HepG2 (cell line): Measurements from ENCODE around the gene KRTAP4-7. TPM values are rescaled to one million over a fixed set of nuclear protein-coding genes. Genes with fewer than 3 reads are reported as not detected.
"Not testable (repeated sequence)": the region's sequence is repeated elsewhere in the genome, so short reads cannot be mapped to it uniquely, and the experiment has no call there.

Source experiments
- ATAC-seq: fragments of 200-7000 bp; cut with Tn5 transposase; 3 replicates; pipeline ENCODE4 v1.9.1; 2020; ENCODE audit warnings: mild to moderate bottlenecking, moderate library complexity
- BruUV-seq: library from RNA; stranded (reverse); fragments of 400-500 nt; replicated peaks from 2 replicates; lab custom pipeline; 2021; lab: Mats Ljungman, UMichigan
- CTCF ChIA-PET: fragments of 300-600 bp; formaldehyde crosslinking; extraction: SDS; loops from one replicate; lab custom pipeline; 2021; ENCODE audit warnings: low total read pairs, inconsistent platforms, low intra/inter-chr PET ratio; lab: Yijun Ruan, JAX
- POLR2A ChIA-PET: fragments of 350-600 bp; sonication (Branson Sonifier 250); formaldehyde crosslinking; loops from one replicate; lab custom pipeline; 2020; ENCODE audit warnings: antibody characterized with exemption, inconsistent platforms; lab: Yijun Ruan, JAX
- DNase-seq: peaks from one replicate; pipeline ENCODE4 v3.0.0-alpha.2; 2015; ENCODE audit warnings: low spot score
- FAIRE-seq: peaks from 3 replicates; lab custom pipeline; 2011; peaks lifted over from hg19 to GRCh38; lab: Jason Lieb, UNC
- H2AFZ ChIP-seq: one replicate; pipeline ENCODE4 v1.6.1; 2011; ENCODE audit warnings: low read length, inconsistent platforms
- H3K27ac ChIP-seq: fragments of 300-600 bp; 3 replicates; pipeline ENCODE4 v1.8.0; 2011; ENCODE audit warnings: mixed run types, mild to moderate bottlenecking, mixed read lengths, low read length, inconsistent platforms; ENCODE audit not compliant: insufficient read depth; ENCODE audit errors: extremely low read length
- H3K27me3 ChIP-seq, 2 experiments: fragments of 200-600 bp in 1 of 2; 2 replicates in 1 of 2; 3 replicates in 1 of 2; pipeline versions ENCODE4 v1.6.0 to v1.8.0; 2011; ENCODE audit warnings: low read length in 2 of 2, mild to moderate bottlenecking in 2 of 2, moderate library complexity in 2 of 2, inconsistent platforms in 1 of 2; ENCODE audit not compliant: insufficient read depth in 2 of 2, control insufficient read depth in 1 of 2
- H3K36me3 ChIP-seq, 2 experiments: fragments of 200-600 bp in 1 of 2; replicated peaks in 1 of 2; 2 replicates in 1 of 2; 3 replicates in 1 of 2; pipeline versions ENCODE4 v1.5.1 to v1.8.0; 2011; ENCODE audit warnings: low read length in 2 of 2, inconsistent platforms in 1 of 2; ENCODE audit not compliant: insufficient read depth in 2 of 2, control insufficient read depth in 1 of 2
- H3K4me1 ChIP-seq: 2 replicates; pipeline ENCODE4 v1.5.1; 2012; ENCODE audit warnings: low read length, inconsistent platforms; ENCODE audit not compliant: insufficient read depth
- H3K4me2 ChIP-seq: 2 replicates; pipeline ENCODE4 v1.6.0; 2011; ENCODE audit warnings: low read depth, low read length, inconsistent platforms
- H3K4me3 ChIP-seq, 3 experiments: fragments of 200-600 bp in 1 of 3; sonication (generic), shearing (Covaris generic) in 1 of 3; replicated peaks in 1 of 3; 2 replicates each; pipeline ENCODE4 v1.5.1; 2011 to 2016; ENCODE audit warnings: low read length in 3 of 3, inconsistent platforms in 2 of 3, low read depth in 2 of 3, mild to moderate bottlenecking in 2 of 3, control low read depth in 1 of 3, mixed read lengths in 1 of 3; ENCODE audit not compliant: insufficient read depth in 1 of 3
- H3K79me2 ChIP-seq: one replicate; pipeline ENCODE4 v1.6.1; 2011; ENCODE audit warnings: low read length, inconsistent platforms; ENCODE audit not compliant: insufficient read depth
- H3K9ac ChIP-seq: 2 replicates; pipeline ENCODE4 v1.6.0; 2011; ENCODE audit warnings: mild to moderate bottlenecking, low read depth, low read length, inconsistent platforms; ENCODE audit not compliant: insufficient read depth
- H3K9me3 ChIP-seq: 2 replicates; pipeline ENCODE4 v1.5.1; 2012; ENCODE audit warnings: mild to moderate bottlenecking, low read length
- H4K20me1 ChIP-seq: 2 replicates; pipeline ENCODE4 v1.6.0; 2011; ENCODE audit warnings: inconsistent platforms, mild to moderate bottlenecking, low read length, moderate library complexity; ENCODE audit not compliant: insufficient read depth
- KLF15 ChIP-seq: sonication (generic); formaldehyde crosslinking; IDR thresholded peaks from 2 replicates; pipeline ENCODE4 v1.8.1; 2023; ENCODE audit warnings: borderline replicate concordance, mild to moderate bottlenecking, inconsistent platforms, missing genetic modification reagents, mixed read lengths
- WGBS: methylation state at CpG from one replicate; pipeline ENCODE4 v1.1.6; 2017; ENCODE audit warnings: low lambda C conversion rate; 5-methylcytosine and 5-hydroxymethylcytosine counted together
- in situ Hi-C: cut with HindIII; loops from 2 replicates; pipeline ENCODE4 v1.10.0; 2017; ENCODE audit warnings: low pct_unique_long_range_greater_than_20kb; ENCODE audit not compliant: extremely low pct_ligation_motif_present
- intact Hi-C: fragments of 100-400 bp; cut with micrococcal nuclease; formaldehyde crosslinking; loops from one replicate; pipeline ENCODE4 v1.10.0; 2022; ENCODE audit not compliant: unreplicated experiment
- polyA plus RNA-seq, 8 experiments: library from polyadenylated mRNA; depleted of rRNA in 3 of 8; stranded (reverse) in 7 of 8; unstranded in 1 of 8; fragments of >200 nt; fragmentation: Illumina TruSeq in 4 of 8; extraction: Trizol in 4 of 8; gene quantifications; 2 replicates each; pipeline versions ENCODE4 v1.2.1 to v1.2.3, GENCODE V29; 2011 to 2016; ENCODE audit warnings: low read depth in 4 of 8, missing spikeins in 1 of 8, mixed read lengths in 1 of 8; ENCODE audit not compliant: insufficient read depth in 1 of 8
- total RNA-seq, 5 experiments: library from RNA; depleted of rRNA; stranded (reverse); fragments of >200 nt; fragmentation: Illumina TruSeq; extraction: Trizol; gene quantifications; 2 replicates each; pipeline ENCODE4 v1.2.3, GENCODE V29; 2016; ENCODE audit warnings: low read depth in 1 of 5
- TF ChIP-seq, protein P1 (sequence below): sonication (generic); formaldehyde crosslinking; IDR thresholded peaks from 2 replicates; pipeline ENCODE4 v1.4.0; 2020; ENCODE audit warnings: missing genetic modification reagents, mild to moderate bottlenecking, borderline replicate concordance
- TF ChIP-seq, protein P2 (sequence below): sonication (generic); formaldehyde crosslinking; IDR thresholded peaks from 2 replicates; pipeline ENCODE4 v1.5.0; 2020; ENCODE audit warnings: mild to moderate bottlenecking, missing genetic modification reagents
- TF ChIP-seq, protein P3 (sequence below): sonication (generic); formaldehyde crosslinking; IDR thresholded peaks from 2 replicates; pipeline ENCODE4 v1.4.0; 2020; ENCODE audit warnings: missing genetic modification reagents, borderline replicate concordance

The KRTAP4-7 gene
- total and polyA plus RNA-seq, 2 of the 13 experiments (the other 11 are each of a cell fraction or from before 2014, with no cell fraction given): not detected

DNA sequence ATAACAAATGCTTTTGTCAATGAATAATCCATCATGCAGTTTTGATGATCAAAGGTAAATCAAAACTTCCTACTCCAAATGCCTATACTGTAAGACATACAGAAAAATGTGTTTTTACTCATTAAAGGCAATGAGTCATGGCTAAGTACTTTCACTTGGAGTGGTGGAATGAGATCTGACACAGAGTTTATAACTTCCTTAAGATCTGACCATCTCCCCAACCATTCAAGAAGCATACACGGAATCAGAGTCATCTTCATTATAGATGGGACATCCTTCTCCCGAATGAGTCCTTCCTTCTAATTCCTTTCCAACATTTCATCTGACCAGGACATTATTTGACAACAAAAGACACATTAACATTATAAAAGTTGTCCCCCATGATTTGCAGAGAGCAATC lies 523 bp upstream of the KRTAP4-7 start:
- WGBS: 12% methylated on average over 2 of the region's 2 CpGs
- CTCF ChIA-PET, H3K36me3 ChIP-seq, H3K9me3 ChIP-seq, H4K20me1 ChIP-seq, intact Hi-C loops, H2AFZ ChIP-seq, H3K27ac ChIP-seq, DNase-seq, in situ Hi-C loops, BruUV-seq, H3K79me2 ChIP-seq, H3K27me3 ChIP-seq, FAIRE-seq, POLR2A ChIA-PET, H3K9ac ChIP-seq, H3K4me2 ChIP-seq, ATAC-seq, H3K4me3 ChIP-seq, H3K4me1 ChIP-seq: not testable (repeated sequence)

DNA sequence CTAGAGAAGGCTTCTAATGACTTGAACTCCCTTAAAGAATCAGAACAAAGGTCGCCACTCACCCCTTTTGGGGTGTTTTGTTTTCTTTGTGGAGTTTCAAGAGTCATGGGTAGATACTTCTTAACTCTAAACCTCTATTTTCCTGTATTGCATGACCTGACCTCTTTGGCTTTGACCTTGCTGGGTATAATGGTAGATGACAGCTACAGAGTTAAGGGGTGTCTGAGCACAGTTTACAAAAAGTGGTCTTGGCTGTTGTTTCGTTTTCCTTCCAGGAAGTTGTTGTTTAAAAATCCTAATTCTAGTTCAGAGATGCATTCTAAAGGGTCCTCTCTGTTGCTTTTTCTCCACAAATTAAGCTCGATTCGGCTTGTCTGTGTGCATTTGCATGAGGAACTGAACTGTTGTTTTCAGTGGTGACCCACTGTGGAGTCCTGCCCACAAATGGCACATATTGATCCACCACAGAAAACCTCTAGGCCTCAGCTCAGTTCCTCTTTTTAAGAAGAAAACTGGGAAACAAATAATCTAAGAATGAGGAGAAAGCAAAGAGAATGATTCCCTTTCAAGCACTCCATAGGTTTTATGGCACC lies 4.9 kb downstream of the KRTAP4-7 start:
- FAIRE-seq, ATAC-seq, in situ Hi-C loops, BruUV-seq, CTCF ChIA-PET, POLR2A ChIA-PET, intact Hi-C loops, H4K20me1 ChIP-seq, DNase-seq, H3K36me3 ChIP-seq, H3K4me1 ChIP-seq, H3K9me3 ChIP-seq, H3K4me2 ChIP-seq, H3K27ac ChIP-seq, H2AFZ ChIP-seq, H3K4me3 ChIP-seq, H3K79me2 ChIP-seq, H3K9ac ChIP-seq, H3K27me3 ChIP-seq: not testable (repeated sequence)
- 13% methylated on average over 4 of the region's 4 CpGs for WGBS

DNA sequence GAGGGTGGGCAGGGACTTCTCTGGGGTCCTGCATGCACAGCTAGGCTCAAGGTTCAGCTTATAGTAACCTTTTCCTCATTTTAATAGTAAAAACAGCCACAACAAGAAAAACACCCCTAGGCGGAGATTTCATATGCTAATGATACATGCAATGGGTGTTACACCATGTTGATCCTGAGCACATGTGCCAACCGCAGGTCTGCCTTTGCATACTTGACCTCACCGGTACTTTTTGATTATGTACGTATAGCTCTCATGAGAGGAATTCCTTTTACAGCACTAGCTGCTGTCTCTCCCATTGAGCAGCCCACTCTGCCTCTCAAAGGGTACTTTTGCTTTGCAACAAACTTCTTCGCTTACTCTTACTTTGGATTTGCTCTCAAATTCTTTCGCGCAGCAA lies 12.1 kb downstream of the KRTAP4-7 start:
- H3K9me3 ChIP-seq: no peaks in the 10 kb centered on the region
- no TSS peak for BruUV-seq
- intact Hi-C loops: no loop called here
- no peaks in the 10 kb centered on the region for H3K4me1 ChIP-seq
- peaks cover 0 to 11% of the 10 kb centered on the region in 2 experiments; a peak in 2 of 5 replicates for H3K27me3 ChIP-seq
- in situ Hi-C loops: no loop called here
- H3K4me3 ChIP-seq: no peak overlapping the region
- POLR2A ChIA-PET: no interaction called here
- FAIRE-seq (no peak), ATAC-seq (no peak), DNase-seq (no peak)
- H3K79me2 ChIP-seq: no peaks in the 10 kb centered on the region
- H3K27ac ChIP-seq: no peak overlapping the region
- H3K9ac ChIP-seq: no peak overlapping the region
- no peaks in the 10 kb centered on the region for H4K20me1 ChIP-seq
- no peak overlapping the region for H2AFZ ChIP-seq
- WGBS: 71% methylated on average over 7 of the region's 7 CpGs
- no peaks in the 10 kb centered on the region for H3K36me3 ChIP-seq
- CTCF ChIA-PET: no interaction called here
- H3K4me2 ChIP-seq: no peak overlapping the region
- TF ChIP-seq KLF15 (CRISPR knock-in tag): no peak
- TF ChIP-seq, protein P1, sequence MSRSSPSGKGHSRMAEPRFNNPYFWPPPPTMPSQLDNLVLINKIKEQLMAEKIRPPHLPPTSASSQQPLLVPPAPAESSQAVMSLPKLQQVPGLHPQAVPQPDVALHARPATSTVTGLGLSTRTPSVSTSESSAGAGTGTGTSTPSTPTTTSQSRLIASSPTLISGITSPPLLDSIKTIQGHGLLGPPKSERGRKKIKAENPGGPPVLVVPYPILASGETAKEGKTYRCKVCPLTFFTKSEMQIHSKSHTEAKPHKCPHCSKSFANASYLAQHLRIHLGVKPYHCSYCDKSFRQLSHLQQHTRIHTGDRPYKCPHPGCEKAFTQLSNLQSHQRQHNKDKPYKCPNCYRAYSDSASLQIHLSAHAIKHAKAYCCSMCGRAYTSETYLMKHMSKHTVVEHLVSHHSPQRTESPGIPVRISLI (CRISPR knock-in tag): no peak
- TF ChIP-seq, protein P2, sequence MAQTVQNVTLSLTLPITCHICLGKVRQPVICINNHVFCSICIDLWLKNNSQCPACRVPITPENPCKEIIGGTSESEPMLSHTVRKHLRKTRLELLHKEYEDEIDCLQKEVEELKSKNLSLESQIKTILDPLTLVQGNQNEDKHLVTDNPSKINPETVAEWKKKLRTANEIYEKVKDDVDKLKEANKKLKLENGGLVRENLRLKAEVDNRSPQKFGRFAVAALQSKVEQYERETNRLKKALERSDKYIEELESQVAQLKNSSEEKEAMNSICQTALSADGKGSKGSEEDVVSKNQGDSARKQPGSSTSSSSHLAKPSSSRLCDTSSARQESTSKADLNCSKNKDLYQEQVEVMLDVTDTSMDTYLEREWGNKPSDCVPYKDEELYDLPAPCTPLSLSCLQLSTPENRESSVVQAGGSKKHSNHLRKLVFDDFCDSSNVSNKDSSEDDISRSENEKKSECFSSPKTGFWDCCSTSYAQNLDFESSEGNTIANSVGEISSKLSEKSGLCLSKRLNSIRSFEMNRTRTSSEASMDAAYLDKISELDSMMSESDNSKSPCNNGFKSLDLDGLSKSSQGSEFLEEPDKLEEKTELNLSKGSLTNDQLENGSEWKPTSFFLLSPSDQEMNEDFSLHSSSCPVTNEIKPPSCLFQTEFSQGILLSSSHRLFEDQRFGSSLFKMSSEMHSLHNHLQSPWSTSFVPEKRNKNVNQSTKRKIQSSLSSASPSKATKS (CRISPR knock-in tag): no peak
- TF ChIP-seq, protein P3, sequence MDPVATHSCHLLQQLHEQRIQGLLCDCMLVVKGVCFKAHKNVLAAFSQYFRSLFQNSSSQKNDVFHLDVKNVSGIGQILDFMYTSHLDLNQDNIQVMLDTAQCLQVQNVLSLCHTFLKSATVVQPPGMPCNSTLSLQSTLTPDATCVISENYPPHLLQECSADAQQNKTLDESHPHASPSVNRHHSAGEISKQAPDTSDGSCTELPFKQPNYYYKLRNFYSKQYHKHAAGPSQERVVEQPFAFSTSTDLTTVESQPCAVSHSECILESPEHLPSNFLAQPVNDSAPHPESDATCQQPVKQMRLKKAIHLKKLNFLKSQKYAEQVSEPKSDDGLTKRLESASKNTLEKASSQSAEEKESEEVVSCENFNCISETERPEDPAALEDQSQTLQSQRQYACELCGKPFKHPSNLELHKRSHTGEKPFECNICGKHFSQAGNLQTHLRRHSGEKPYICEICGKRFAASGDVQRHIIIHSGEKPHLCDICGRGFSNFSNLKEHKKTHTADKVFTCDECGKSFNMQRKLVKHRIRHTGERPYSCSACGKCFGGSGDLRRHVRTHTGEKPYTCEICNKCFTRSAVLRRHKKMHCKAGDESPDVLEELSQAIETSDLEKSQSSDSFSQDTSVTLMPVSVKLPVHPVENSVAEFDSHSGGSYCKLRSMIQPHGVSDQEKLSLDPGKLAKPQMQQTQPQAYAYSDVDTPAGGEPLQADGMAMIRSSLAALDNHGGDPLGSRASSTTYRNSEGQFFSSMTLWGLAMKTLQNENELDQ (CRISPR knock-in tag): no peak
